ENCODE measurements around the gene RPH3AL. TPM values are rescaled to one million over a fixed set of nuclear protein-coding genes. Genes with fewer than 3 reads are reported as not detected.

RPH3AL gene
- total RNA-seq, 2 donors from 2014 or later: 11.7 to 17.8 TPM

DNA sequence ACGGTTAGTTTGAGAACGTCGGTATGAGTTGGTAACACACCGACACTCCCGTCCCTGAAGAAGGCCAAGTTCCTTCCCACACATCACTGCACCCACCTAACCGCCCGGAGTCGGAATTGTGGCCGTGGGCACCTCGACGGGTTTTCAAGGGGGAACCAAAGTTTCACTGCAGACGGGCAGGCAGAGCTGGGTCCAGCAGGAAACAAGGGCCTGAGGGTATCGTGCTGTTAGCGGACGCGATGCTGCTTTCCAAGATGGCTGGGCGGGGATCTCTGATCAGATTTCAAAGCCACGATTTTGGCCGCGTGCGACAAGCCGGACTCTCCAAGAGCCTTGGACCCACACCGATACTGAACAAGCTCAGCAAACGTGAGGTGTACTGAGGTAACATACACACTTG, 88.8 kb downstream of the RPH3AL start:
- WGBS: 96% methylated on average over 24 of the region's 24 CpGs
- DNase-seq (ENCODE audit: low spot score): no peak

DNA sequence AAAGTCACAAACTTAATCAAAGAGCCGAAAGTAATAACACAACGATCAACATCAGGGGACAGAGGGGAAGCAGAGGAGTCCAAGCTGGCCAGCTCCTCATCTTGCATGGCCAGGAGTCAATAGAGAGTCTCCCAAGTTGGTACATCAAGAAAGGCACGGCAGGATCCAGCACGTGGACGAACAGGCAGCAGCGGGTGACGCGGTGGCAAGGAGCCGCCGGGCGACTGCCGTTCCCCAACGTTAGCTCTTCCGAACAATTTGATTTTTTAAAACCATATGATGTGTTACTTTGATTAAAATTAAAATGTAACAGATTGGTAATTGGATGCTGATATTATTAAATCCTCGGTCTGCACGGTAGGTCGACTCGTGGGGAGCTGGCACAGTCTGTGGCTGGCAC, 89.3 kb downstream of the RPH3AL start:
- Histone ChIP-seq H3K36me3 (no peaks in the 10 kb centered on the region), H3K27me3 (replicated peaks; ENCODE audit: insufficient read depth) (no peaks in the 10 kb centered on the region), H3K4me3 (no peak overlapping the region), H3K9me3 (no peaks in the 10 kb centered on the region), H3K4me1 (replicated peaks) (no peaks in the 10 kb centered on the region), H3K27ac (no peak overlapping the region)
- TF ChIP-seq POLR2AphosphoS5 (IDR thresholded peaks at IDR 0.05) (no peak), POLR2A (IDR thresholded peaks at IDR 0.05) (no peak)
- TF ChIP-seq, protein P1, sequence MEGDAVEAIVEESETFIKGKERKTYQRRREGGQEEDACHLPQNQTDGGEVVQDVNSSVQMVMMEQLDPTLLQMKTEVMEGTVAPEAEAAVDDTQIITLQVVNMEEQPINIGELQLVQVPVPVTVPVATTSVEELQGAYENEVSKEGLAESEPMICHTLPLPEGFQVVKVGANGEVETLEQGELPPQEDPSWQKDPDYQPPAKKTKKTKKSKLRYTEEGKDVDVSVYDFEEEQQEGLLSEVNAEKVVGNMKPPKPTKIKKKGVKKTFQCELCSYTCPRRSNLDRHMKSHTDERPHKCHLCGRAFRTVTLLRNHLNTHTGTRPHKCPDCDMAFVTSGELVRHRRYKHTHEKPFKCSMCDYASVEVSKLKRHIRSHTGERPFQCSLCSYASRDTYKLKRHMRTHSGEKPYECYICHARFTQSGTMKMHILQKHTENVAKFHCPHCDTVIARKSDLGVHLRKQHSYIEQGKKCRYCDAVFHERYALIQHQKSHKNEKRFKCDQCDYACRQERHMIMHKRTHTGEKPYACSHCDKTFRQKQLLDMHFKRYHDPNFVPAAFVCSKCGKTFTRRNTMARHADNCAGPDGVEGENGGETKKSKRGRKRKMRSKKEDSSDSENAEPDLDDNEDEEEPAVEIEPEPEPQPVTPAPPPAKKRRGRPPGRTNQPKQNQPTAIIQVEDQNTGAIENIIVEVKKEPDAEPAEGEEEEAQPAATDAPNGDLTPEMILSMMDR (IDR thresholded peaks at IDR 0.05): no peak
- 97% methylated on average over 18 of the region's 18 CpGs for WGBS
- intact Hi-C loops (cut with DNase I): no loop called here
- no peak for DNase-seq (ENCODE audit: low spot score)

More for the DNA sequence above, 88.8 kb downstream of the RPH3AL start:
- H3K4me1 ChIP-seq (replicated peaks): no peaks in the 10 kb centered on the region
- no peak overlapping the region for H3K4me3 ChIP-seq
- H3K36me3 ChIP-seq: no peaks in the 10 kb centered on the region
- no peak overlapping the region for H3K27ac ChIP-seq
- H3K27me3 ChIP-seq (replicated peaks; ENCODE audit: insufficient read depth): no peaks in the 10 kb centered on the region
- no peaks in the 10 kb centered on the region for H3K9me3 ChIP-seq
- intact Hi-C loops (cut with DNase I): no loop called here
- TF ChIP-seq POLR2A (IDR thresholded peaks at IDR 0.05): no peak
- no peak for TF ChIP-seq POLR2AphosphoS5 (IDR thresholded peaks at IDR 0.05)
- TF ChIP-seq, protein P1 (IDR thresholded peaks at IDR 0.05): no peak

DNA sequence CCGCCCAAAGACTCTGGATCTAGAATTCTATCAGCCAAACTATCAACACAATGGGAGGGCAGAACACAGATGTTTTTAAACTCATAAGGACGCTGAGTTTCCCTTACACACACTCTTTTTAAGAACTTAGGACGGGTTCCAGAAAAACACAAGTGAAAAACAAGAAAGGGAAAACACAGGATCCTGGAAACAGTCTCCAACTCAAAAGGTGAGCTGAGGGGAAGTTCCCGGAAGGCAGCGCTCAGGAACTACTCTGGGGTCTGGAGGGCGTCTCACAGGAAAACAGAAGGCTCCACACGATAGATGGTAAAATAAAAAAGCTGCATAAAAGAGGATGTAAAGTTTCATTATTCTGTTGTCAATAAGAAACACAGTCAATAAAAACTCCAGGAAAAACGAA, 91.0 kb downstream of the RPH3AL start:
- H3K36me3 ChIP-seq: no peaks in the 10 kb centered on the region
- H3K9me3 ChIP-seq: no peaks in the 10 kb centered on the region
- WGBS: 88% methylated on average over 8 of the region's 8 CpGs
- H3K27me3 ChIP-seq (replicated peaks; ENCODE audit: insufficient read depth): no peaks in the 10 kb centered on the region
- intact Hi-C loops (cut with DNase I): no loop called here
- DNase-seq (ENCODE audit: low spot score): no peak
- TF ChIP-seq POLR2A (IDR thresholded peaks at IDR 0.05): no peak
- TF ChIP-seq POLR2AphosphoS5 (IDR thresholded peaks at IDR 0.05): no peak
- TF ChIP-seq, protein P1 (IDR thresholded peaks at IDR 0.05): no peak
- H3K4me3 ChIP-seq: no peak overlapping the region
- H3K27ac ChIP-seq: no peak overlapping the region
- H3K4me1 ChIP-seq (replicated peaks): no peaks in the 10 kb centered on the region

DNA sequence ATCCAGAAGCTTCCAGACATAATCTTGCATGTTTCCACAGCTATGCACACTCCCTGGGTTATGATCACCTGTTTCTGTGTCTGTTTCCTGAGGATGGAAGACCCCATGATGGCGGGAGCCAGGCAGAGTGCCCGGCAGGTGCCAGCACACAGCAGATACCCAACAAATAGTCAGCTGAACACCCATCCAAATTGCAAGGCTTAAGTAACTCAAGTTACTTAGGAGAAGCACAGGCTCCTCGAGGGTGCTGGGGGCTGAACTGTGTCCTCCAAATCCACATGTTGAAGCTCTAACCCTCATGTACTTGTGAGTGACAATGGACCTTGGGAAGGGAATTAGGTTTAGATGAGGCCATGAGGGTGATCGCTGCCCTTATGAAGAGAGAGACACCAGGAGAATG, 91.7 kb downstream of the RPH3AL start:
- DNase-seq (ENCODE audit: low spot score): no peak
- no peak overlapping the region for H3K27ac ChIP-seq
- H3K9me3 ChIP-seq: no peaks in the 10 kb centered on the region
- no peaks in the 10 kb centered on the region for H3K4me1 ChIP-seq (replicated peaks)
- TF ChIP-seq POLR2A (IDR thresholded peaks at IDR 0.05) (no peak), POLR2AphosphoS5 (IDR thresholded peaks at IDR 0.05) (no peak)
- TF ChIP-seq, protein P1 (IDR thresholded peaks at IDR 0.05): no peak
- no peaks in the 10 kb centered on the region for H3K36me3 ChIP-seq
- 97% methylated on average over 4 of the region's 4 CpGs for whole genome bisulfite sequencing
- no peak overlapping the region for H3K4me3 ChIP-seq
- intact Hi-C loops (cut with DNase I): no loop called here
- H3K27me3 ChIP-seq (replicated peaks; ENCODE audit: insufficient read depth): no peaks in the 10 kb centered on the region

DNA sequence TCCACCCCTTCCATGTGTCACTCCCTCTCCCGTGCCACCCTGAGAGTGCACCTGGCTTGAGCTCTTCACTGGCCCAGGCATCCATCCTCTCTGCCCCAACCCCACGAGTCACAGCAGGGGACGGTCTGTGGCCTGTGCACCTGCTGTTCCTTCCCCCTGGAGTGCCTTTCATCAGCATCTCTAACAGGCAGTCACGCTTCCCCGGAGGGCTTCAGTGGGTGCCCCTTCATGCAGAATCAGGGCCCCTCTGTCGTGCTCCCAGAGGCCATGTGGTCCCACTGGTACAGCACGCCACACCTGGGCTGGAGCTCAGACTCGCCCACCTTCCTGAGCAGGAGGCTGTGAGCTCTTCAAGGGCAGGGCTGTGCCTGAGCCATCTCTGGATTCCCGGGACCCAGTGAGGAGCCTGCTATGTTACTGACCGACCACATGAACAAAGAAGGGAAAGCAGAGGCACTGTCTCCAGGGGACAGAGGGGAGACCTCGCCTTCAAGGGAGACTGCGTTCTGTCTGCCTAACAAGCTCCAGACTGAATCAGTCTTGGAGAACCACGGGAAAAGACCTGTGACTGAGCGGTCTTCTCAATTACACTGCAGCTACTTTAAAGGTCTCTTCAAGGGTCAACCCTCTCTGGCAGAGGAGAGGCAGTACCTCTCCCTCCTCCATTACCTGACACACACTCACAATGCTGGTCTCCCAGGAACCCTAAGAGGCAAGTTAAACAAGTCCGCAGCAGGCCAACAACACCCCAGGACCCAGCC, 92.4 kb downstream of the RPH3AL start:
- H3K27me3 ChIP-seq (replicated peaks; ENCODE audit: insufficient read depth): no peaks in the 10 kb centered on the region
- H3K4me3 ChIP-seq: no peak overlapping the region
- H3K9me3 ChIP-seq: no peaks in the 10 kb centered on the region
- H3K27ac ChIP-seq: no peak overlapping the region
- intact Hi-C loops (cut with DNase I): no loop called here
- DNase-seq (ENCODE audit: low spot score): no peak
- no peaks in the 10 kb centered on the region for H3K4me1 ChIP-seq (replicated peaks)
- no peaks in the 10 kb centered on the region for H3K36me3 ChIP-seq
- TF ChIP-seq, protein P1 (IDR thresholded peaks at IDR 0.05): no peak
- TF ChIP-seq POLR2AphosphoS5 (IDR thresholded peaks at IDR 0.05) (no peak), POLR2A (IDR thresholded peaks at IDR 0.05) (no peak)
- WGBS: 73% methylated on average over 15 of the region's 15 CpGs

Measured in prostate gland (tissue), 2 donors.